ENCODE measurements around the gene MAP6. TPM values are rescaled to one million over a fixed set of nuclear protein-coding genes. Genes with fewer than 3 reads are reported as not detected.

The MAP6 gene
- polyA plus RNA-seq, 12 donors = 6.8 to 30.3 (median 12.3) TPM; not detected in 1

DNA sequence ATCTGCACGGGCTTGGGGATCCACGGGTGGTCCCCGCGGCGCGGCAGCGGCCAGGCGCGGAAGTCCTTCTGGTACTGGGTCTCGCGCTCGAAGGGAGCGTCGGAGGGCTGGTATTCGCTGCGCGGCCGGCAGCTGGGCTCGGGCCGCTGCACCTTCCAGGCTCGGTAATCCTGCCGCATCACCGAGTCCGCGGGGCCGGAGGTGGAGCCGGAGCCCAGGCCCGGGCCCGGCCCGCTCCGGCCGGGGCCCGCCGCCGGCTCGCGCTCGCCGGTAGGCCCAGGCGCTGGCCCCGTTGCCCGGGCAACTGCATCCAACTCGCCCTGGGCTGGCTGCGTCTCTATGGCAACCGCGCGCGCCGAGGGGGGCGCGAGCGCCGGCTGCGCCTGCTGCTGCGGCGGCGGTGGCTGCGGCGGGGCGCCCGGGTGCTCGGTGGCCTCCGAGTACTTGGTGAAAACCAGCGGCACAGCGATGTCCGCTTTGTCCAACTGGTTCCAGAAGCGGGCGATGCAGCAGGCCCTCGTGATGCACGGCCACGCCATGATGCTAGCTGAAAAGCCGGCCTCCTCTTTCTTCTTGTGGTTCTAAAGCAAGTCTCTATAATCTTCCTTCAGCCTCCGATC, 897 bp downstream of the MAP6 start:
- peak; percentile 45 for DNase-seq

DNA sequence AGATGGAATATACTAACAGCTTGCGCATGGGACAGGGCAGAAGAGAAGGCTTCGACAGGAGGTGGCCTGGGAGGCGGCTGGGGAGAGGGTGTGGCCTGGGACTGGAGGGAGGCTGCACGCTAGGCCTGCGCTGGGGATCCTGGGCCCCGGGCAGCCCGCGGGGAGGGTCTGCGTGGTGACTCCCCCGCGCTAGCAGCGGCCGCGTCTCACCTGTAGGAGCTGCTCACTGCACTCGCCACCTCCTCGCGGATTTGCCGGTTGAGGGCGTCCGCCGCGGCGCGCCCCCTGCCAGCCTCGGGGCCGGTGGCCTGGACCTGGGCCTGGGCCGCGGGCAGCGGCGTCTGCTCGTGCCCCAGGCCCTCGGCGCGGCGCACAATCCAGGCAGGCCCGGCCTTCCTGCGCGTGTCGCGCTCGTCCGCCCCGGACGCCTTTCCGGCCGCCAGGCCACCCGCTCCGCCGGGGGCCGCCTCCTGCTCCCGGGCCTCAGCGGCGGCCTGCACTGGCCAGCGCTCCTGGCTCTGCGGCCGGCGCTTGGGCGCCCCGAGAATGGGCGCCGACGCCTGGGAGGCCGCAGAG, 1.5 kb downstream of the MAP6 start:
- peak; percentile 10 for DNase-seq

DNA sequence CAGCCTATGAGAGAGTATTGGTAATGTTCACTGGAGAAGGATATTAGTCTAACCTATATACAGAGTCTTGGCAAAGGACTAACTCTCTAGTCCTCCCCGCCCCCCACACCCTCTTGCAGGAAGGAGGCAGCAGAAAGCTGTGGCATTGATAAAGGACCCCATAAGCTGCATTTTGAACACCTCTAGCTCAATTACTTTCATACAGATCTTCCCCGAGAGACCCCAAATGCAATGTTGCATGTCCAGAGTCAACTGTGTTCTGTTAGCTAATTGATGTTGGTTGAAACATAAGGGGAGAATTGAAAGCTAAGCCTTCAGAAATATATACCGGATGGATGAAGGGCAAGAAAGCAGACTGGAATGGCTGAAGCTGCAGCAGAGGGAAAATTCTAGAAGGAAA, 2.8 kb downstream of the MAP6 start:
- DNase-seq = no peak

DNA sequence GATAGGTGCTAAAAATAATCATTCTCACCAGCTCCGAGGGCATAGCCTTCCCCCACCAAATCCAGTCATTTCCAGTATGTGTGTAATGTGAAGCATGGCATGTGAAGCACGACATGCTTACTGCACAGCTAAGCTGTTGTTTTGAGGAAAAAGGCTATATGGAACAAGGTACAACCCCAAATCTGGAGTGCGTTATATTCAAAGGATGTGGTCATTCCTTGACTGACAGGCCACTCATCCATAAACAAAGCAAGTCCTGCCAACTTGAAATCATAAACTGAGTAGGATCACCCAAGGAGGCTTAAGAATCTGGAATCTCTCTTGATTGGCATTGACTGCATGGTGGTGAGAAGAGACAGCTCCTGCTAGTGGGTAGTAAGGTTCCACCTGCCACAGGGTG, 3.7 kb downstream of the MAP6 start:
- DNase-seq = no peak

DNA sequence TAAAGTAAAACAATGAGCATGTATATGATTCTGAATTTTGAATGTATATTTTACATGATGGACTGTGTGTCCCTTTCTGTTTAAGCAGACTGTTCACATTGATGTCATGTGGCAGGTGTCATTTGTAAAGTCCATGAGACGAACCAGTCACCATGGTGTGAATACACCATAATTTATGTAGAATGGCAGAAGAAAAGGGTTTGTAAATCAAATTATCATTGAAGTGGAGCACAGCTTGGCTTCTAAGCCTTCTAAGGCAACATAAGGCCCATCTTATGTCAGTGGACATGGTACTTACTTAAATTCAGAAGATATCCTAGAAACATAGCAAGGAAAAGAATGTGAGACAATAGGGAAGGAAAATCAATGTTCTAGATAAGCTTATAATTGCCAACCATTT, 4.4 kb downstream of the MAP6 start:
- no peak for DNase-seq

DNA sequence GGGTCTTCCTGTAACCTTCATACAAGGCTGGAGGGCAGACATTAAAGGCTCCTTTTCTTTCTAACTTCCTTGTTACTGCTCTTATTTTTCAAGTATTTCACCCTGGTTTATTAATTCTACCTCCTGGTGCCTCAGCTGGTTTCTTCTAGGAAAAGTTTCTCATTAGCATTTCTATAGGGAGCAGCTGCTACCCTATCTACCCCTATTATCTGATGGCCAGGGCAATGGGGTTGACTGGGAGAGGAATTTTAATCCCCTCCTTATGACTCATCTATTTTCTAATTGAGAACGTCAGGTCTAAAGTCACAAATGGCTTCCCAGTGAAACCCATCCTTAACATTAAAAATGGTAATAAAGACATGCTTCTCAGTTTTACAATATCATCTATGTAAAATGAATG, 5.0 kb downstream of the MAP6 start:
- no peak for DNase-seq

DNA sequence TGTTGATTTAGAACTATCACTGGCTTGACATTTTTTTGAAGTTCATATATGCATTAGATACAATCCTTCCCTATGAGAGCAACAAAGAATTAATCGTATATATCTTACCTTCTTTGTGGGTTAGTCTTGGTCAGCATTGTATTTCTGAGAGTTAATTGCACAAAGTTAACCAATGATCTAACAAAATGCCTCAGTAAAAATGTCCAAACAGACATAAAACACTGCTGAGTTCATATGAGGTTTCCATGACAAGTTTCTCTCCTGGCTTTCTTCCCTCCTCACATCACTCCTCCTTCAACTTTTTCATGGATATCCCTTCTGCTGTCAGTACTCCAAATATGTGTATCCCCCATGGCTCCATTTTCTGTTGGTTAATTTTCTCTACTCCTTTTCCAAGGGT, 9.0 kb downstream of the MAP6 start:
- DNase-seq = no peak

DNA sequence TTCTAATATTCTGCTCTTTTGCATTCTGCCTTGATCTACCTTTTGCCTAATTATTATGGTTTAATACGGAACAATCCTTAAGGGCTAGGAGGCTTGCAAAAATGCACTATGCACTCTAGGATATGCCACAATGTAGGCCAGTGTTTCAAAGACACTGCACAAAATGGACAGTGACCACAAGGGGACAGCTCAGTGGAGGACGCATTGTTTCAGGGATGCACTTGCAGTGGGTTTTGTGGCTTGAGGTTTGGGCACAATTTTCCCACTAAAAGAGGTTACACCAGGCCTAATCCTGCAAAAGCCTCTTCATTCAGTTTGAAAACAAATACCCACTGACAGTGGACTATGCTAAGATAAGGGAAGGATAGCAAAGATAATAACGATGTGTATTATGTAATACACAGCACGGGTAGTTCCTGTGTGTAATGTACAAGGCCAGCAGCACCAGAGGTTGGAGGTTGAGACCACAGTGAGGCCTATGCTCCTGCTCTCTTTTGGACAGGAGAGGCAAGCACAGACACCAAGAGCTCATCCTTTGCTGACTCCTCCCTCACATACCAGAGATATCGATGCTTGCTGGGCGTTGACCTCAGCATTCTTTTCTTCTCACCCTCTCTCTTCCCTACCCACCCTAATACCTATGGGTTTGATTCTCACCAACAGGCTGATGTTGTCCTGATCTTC, 12.7 kb downstream of the MAP6 start:
- no peak for DNase-seq

DNA sequence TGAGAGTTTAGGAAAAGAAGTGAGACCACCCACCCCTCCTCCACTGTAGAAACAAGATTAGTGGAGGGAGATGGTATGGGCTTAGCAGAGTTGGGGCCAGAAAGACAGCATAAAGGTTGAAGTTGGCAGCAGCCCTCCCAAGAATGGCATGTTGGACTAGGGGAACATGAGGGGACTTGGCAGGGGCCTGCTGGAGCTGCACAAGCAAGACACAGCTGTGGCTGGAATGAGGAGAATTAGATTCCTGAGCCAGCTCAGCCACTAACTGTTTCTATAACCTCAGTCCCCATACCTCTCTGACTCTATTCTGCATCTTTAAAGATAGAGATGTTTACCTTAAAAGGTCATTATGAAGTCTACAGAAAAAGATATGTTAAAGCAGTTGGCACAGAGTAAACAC, 13.2 kb downstream of the MAP6 start:
- DNase-seq = no peak

DNA sequence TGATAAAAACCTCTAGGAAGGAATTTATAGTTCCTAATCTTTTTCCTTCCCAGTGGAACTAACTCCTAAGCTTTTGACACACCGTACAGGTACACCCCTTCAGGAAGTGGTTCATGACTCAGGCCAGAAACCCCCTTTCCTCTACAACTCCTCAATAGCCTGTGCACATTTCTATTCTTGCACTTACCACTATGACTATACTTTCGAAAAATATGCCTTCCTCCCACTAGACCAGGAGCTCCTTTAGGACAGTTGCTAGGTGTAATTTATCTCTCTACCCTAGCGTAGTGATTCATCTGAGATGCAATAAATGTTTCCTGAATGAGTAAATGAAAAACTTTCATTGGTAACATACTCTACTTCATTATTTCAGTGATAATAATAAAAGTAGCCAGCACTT, 14.5 kb downstream of the MAP6 start:
- no peak for DNase-seq

DNA sequence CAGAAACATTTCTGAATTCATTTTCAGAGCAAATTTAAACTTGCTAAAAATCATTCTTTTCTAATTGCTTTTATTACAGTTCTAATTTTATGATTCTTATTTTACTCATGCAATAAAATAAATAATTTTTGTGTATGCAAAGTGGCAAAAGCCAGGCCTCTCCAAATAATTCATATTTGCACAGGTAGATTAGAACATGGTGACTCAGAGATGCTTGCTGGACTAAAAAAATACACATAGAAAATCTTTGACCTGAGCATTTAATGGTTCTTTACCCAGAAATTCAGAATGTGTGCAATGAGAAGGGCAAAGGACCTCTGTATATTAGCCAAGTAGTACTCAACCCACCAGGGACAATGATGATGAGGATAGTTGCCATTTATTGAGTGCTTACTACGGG, 15.3 kb downstream of the MAP6 start:
- DNase-seq = no peak

DNA sequence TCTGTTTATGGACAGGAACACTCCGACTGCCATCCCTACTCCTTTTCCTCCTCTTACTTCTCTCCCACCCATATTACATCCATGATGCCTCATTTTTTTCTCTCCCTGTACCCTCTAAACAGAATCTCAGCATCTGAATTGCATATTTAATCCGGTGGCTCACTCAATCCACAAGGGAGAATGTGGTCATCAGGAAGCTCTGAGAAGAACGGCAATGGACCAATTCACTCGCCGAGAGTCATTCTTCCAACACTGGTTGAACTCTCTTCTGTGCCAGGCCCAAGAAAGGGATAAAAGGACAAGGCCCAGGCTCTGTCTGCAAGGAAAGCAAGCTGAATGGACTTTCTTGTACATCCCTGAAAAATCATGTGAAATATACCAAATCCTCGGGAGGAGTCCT, 15.9 kb downstream of the MAP6 start:
- DNase-seq = no peak

DNA sequence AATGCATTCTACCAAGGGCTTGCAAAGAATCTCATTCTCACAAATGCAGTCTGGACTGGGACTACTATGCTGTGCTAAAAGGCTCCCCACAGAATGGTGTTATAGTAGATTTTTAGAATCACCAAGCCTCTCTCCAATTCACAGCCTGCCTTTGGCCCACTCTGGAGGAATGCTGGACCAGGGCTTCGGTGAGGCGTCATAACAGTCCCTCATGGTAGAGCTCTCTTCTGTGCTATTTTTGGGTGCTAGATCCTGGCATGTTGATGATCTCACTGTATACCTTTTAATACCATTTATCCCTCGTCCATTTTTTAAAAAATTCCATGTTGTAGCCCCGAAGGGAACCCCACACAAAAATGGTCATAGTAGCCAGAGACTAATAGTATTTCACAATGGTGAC, 17.6 kb downstream of the MAP6 start:
- no peak for DNase-seq

DNA sequence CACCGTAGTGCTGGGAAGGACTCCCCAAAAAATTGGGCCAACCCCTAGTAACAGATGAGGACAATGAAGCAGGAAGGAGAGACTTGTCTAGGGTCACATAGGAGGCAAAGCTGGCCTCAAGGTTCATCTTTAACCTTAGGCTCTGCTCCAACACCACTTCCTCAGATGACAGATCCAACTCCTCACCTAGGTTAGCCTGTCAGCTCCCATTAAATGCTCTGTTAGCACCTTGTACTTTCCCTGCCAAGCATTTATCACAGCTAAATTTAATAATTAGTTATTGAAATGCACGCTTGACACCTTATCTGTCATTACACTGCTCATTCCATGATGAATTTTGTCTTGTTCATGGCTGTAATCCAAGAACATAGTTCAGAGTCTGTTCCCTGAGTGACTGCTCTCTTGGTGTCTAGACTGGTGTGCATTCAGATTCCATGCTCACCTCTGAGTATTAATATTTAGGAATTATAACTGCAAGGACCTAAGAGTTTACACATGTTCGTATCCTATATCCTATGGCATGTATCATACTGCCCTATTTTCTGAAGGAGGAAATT, 18.6 kb downstream of the MAP6 start:
- DNase-seq = no peak

DNA sequence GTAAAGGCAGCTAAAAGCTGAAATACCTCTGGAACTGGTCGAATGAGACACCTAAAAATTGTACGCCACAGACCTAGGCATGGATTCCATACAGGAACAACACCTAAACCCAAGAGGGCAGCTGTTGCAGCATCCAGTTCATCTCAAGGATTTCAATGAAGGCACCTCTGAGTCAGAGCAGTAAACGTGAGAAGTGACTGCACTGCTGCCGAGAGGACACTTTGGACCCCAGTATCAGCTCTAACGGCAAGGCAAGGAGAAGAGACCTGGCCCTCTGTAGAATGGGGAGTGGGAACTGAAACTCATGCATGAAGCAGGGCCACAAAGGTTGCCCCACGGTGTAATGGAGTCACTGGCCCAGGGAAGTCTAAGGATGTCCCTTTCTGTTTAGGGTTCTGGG, 23.9 kb downstream of the MAP6 start:
- no peak for DNase-seq

DNA sequence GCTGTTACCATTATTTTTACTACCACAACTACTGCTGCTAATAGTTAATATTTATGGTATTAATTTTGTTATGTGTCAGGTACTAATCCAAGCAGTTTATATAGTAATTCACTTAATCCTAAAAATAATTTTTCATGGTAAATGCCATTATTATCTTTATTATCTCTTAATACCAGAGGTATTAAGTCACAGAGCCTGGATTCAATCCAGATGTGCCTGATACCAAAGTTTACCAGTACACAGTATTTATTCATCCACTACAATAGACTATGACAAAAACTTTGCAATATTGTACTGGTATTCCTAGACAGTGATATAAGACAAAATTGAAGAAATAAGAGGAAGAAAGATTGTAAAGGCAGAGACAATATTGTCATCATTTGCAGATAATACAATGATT, 24.5 kb downstream of the MAP6 start:
- DNase-seq = no peak

DNA sequence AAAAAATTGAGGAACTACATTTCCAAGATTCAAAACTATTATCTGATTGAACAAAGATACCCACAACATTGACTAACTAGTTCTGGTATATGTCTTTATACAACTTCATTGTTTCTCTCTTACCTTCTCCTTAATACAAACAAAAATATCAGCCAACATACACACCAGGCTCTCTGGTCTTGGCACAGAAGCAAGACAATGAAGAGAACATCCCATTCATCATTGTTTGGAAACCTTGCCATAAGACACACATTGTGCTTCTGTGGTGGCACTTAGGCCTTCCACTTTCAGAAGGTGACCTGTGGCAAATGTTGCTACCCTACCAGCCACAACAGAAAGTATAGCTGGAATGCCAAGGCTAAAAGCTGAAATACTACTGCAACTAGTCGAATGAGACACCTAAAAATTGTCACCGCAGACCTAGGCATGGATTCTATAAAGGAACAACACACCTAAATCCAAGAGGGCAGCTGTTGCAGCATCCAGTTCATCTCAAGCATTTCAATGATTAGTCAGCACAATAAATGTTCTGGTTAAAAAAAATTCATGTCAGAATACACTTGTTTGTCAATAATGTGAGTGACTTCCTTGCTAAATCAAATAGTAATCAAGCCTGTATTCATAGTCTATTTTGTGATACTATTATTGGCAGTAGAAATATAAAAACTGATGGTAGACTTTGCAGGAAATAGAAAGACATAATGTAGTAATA, 26.3 kb downstream of the MAP6 start:
- DNase-seq = no peak

DNA sequence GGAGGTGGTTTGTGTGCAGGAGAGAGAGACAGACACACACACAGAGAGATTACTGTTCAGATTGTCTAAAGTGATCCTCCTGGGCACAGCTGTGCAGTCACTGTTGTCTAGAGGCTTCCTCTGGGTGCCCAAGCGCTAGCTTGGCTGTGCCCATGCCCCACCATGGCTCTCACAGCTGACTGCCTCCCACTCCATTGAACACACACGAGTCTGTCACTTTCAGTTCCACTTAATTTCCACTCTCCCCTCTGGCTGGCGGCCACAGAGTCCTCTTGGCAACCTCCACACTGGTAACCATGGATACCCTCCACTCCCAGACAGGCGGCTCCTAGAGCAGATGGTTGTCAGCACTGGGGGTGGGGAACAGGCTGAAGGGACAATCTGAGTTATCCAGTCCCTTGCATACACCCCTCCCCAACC, 29.1 kb downstream of the MAP6 start:
- peak; percentile 81 for DNase-seq

DNA sequence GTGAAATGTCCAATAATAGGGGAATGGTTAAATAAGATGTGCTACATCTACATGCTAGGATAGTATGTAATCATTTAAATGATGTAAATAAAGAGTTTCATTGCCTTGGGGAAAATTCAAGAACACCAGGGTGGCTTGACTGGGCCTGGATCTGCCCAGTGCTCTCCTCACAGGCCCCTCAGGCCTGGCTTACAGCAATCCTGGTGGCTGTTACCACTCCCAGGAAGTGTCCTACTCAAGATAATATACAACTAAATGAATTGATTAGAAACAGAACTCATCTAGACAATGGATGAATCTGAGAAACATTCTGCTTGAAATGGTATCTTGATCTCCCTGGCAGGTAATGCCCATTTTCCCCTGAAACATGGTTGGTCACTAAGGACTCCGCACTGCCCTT, 30.8 kb downstream of the MAP6 start:
- DNase-seq = no peak

DNA sequence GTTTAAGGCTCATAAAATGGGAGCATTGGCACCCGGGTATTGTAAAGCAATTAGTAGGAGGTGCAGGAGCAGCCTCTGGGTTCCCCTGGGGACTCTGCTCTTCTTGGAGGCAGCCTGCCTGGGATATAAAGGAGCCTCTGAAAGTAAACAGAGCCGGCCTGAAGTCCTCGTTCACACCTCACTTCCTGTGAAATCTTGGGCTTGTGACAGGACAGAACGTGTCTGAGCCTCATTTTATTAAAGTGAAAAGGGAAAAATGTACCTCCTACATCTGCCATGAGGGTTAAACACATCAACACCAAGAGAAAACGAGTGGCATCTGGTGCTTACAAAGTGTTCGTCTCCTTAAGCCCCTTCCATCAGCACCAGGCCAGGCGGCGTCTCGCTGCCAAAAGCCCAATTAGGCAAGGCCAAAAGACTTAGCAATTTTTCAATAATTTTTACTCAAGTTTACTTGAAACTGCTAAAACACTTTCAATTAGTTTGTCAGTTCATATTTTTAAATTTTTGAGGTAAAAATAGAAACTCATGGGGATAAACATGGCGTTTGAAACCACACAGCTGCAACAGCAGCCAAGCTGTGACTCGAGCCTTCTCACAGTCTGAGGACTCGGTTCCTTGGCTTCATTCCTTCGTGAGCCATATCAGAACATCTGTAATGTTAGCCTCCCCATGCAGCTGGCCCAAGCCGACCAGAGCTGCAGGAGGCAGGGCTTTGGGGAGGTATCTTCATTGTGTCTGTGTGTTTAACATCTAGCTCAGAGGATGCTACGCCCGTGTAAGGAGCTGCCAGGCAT, 33.6 kb downstream of the MAP6 start:
- DNase-seq = peak; percentile 76

DNA sequence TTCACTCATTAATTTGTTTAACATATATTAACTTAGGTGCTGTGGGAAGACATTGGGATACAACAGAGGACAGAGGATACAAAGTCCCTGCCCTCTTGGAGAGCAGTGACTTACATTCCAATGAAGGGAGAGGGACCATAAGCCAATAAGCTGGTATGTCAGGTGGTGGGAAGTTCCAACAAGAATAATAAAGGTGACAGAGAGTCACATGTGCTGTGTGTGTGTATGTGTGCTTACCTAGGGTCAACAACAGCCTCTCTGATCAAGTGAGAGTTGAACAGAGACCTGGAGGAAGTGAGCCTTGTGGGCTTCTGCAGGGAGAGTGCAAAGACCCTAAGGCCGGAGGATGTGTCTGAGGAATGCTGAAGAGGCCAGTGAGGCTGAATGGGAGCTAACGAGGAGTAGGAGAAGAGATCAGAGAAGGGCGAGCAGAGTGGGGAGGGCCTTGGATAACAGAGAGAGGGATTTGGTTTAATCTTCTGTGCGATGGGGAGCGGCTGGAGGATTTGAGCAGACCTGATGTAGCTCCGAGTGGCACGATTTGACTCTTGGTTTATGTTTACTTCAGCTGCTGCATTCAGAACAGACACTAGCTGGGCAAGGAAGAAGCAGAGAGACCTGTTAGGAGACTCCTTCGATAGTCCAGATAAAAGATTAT, 35.3 kb downstream of the MAP6 start:
- no peak for DNase-seq

Data from muscle of arm (tissue), 12 donors.